HG02642 (cell line): ENCODE measurements around the gene NAP1L1.
A peak's percentile ranks its signal among the peaks of the same experiment; 100 is the strongest.

ENCODE experiments used
- ATAC-seq: cut with Tn5 transposase; IDR thresholded peaks from one replicate; pipeline ENCODE4 v1.9.1; 2021; ENCODE audit warnings: mild to moderate bottlenecking; ENCODE audit not compliant: unreplicated experiment, poor library complexity

NAP1L1 gene, protein sequence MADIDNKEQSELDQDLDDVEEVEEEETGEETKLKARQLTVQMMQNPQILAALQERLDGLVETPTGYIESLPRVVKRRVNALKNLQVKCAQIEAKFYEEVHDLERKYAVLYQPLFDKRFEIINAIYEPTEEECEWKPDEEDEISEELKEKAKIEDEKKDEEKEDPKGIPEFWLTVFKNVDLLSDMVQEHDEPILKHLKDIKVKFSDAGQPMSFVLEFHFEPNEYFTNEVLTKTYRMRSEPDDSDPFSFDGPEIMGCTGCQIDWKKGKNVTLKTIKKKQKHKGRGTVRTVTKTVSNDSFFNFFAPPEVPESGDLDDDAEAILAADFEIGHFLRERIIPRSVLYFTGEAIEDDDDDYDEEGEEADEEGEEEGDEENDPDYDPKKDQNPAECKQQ

DNA sequence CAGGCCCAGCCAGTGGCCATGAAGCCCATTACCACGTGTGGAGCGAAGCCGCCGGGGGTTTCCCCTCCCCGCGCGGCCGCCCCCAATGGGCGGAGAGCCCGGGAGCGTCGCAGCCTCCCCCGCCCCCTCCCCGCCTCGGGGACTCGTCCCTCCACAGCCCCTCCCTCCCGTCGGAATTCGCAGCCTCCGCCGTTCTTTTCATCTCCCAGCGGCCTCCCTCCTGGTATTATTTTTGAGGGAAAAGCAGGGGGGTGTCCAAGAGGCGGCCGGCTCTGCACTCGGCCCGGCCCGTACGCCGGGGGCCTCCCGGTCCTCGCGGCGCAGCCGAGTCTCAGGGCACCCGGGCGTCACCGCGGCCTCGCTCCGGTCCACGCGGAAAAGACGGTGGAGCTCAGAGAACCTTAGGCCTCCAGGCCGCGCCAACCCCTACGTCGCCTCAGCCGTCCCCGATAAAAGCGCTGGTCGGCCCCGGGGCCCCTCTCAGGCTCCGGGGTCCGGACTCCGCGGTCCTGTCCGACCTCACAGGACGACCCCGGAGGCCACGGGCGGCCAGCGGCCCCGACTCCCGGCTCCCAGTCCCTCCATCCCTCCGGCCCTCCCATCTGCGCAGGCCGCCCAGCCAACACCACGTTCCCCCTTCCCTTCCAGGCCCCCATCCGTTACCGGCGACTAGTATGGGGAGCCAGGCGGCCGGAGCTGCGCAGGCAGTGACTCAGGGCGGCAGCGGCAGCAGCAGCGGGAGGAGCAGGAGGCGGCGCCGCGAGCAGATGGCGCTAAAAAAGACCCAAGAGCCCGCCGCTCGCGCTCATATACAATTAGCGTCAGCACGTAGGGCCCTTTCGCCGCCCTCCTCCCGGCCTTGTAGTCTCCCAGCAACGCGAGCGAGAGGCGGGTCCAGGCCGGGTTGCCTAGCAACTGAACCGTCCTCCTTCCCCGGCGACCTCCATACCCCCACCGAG is at the start of gene NAP1L1:
Gene NAP1L1 (minus strand): TSS at position 782 of the 959 bp plus-strand sequence. CDS start 10,466 bp downstream, outside the sequence.
- peak; percentile 95 for ATAC-seq

DNA sequence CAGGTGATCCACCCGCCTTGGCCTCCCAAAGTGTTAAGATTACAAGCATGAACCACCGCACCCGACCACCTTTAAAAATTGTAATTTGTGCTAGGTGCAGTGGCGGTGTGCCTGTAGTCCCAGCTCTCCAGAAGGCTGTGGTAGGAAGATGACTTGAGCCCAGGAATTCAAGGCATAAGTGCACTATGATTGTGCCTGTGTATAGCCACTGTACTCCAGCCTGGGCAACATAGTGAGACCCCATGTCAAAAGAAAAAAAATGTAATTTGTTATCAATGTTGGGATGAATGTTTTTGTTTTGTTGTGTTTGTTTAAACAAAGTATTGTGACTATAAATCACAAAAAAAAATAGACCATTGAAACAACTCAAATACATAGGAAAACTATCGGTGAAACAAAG is 43.1 kb upstream of the NAP1L1 start:
- ATAC-seq: no peak

DNA sequence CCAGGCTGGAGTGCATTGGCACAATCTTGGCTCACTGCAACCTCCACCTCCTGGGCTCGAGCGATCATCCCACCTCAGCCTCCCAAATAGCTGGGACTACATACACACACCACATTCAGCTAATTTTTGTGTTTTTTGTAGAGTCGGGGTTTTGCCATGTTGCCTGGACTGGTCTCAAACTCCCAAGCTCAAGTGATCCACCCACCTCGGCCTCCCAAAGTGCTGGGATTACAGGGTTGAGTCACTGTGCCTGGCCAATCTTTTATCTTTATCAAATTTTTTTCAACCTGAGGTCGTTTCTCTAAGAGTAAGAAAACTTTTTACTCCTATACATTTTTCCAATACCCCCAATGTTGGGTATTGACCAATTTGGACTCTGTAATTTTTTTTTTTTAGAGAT is 40.0 kb upstream of the NAP1L1 start:
- no peak for ATAC-seq

DNA sequence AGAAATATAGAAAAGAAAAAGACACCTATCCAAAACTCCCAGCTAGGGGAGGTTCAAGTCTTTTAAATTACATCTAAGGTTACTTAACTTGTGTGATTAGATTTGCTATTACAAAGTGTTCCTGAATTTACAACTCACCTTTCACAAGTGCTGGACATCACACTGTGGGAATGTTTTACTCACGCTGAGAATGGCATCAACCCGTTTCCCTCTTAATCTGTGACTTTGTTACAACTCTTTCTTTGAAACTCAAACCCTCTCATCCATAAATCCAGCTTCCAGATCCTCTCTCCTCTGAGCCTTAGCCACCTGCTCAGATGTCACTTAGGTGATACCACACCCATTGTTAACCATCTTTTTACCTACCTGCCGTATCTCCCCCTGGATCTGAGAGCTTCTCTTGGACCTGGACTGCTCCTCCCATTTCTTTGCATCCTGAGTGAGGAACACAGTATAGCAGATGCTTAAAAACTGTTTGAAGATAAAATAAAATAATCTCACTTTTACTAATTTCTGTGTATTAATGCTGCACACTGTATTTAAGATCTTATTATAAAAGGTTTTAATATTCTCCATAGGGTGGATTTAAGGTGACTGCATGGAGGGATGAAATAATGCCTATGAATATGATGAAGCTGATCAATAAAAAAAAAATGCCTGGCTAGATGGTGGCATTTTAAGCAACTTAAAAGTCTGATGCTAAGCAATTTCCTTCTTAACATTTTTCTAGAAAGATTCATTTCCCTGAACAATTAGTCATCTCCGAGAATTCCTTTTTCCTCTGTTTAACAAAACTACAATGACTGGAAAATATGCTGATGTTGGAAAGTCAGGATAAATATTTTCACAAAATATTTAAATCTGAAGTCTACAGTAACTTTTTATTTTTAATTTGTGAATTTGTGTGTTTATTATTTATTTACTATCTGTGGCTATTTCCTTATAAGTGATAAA is 39.1 kb upstream of the NAP1L1 start:
- ATAC-seq: no peak

DNA sequence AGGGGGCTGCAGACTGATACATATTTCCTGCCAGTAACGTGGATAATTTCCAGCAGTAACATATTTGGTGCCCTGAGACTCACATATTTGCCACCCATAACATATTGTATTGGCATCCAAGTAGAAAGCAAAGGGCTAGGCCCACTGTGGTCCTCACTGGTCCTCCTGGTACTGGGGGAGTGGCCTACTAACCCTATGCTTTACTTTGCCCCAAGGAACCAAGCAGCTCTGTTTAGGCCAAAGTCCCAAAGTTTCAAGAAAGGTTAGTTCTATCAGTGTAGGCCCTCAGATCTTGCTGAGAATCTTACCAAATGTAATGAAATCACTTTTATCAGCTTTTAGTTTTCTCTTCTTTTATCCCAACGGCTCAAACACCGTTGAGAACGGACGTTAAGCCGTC is 35.4 kb upstream of the NAP1L1 start:
- ATAC-seq: no peak

DNA sequence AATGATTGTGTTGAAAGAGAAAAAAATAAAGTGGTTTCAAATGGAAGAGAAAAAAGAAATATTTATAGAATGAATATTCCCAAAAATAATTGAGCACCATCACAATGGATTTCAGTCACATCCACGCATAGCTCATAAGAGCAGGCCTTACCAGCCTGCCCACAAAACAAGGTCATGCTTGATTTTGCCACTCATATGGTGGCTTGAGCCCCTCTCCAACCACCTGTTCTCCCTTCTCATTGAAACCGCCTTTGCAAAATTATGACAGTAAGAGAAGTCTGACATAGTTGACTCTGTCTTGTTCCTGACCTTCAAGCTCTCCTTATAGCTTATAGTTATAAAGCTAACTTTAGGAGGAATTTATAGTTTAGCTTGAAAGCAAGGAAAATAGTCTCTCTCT is 33.3 kb upstream of the NAP1L1 start:
- no peak for ATAC-seq

DNA sequence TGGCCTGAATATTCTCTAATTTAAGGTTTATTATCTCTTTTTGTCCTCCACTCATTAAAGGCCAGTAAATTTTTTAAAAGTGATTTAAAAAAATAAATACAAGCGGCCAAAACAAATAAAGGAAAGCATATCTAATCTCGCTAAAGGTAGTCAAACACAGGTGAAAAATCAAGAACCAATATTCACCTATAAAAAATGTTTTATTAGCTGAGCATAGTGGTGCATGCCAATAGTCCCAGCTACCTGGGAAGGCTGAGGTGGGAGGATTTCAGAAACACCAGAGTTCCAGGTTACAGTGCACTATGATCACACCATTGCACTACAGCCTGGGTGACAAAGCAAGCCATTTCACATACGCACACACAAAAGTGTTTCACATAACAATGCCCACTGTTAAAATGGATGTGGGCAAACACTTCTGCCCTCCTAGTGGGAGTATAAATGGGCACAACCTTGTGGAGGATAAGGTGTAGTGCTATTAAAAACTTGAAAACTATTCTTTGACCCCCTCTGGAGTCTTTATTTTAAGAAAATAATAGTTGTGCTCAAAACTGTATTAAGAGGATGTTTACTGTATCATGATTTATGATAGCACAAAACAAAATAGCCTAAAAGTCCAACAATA is 32.7 kb upstream of the NAP1L1 start:
- ATAC-seq: no peak

DNA sequence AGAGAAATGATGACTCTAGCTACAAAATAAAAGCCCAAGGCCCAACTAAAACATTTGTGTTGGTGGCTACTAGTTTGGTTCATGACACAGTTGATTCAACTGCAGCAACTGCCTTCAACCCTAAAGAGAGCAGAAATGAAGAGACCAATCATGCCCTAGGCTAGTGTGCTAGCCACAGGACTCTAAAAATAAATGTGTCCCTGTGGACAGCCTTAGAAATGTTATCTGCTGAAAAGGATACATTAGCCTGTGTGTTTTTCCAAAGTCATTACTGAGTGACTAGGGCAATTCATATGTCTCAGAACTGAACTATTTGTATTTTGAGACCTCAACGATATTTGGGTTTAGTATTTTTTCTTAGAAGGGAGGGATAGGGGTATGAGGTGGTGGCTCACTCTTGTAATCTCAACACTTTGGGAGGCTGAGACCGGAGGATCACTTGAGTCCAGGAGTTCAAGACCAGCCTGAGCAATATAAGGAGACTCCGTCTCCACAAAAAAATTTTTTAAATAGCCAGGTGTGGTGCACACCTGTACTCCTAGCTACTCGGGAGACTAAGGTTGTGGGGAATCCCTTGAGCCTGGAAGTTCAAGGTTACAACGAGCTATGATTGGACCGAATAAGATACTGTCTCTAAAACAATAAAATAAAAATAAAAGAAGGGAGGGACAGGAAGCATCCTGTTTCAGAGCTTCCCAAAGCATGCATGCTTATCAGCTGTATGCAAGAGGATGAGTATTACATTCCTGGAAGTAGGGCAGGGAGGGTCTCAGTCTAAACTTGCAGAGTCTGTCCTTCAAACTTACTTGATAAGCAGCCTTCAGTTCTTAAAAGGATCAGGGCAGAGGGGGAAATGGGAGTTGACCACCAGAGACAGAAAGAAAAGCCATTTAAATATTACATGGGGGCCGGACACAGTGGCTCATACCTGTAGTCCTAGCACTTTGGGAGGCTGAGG is 29.6 kb upstream of the NAP1L1 start:
- no peak for ATAC-seq

DNA sequence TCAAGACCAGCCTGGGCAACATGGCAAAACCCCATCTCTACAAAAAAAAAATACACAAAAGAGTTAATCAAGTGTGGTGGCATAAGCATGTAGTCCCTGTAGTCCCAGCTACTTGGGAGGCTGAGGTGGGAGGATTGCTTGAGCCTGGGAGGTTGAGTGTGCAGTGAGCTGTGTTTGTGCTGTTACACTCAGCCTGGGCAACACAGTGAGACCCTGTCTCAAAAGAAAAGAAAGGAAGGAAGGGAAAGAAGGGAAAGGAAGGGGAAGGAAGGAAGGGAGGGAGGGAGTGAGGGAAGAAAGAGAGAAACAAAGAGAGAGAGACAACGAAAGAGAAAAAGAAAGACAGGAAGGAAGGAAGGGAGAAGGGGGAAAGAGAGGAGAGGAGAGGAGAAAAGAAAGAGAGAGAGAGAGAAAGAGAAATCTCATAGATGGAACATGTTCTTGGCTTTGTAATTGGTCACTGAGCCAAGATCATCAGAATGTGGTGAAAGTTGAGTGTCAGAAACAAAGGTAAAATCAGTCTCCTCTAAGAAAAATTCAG is 26.8 kb upstream of the NAP1L1 start:
- no peak for ATAC-seq

DNA sequence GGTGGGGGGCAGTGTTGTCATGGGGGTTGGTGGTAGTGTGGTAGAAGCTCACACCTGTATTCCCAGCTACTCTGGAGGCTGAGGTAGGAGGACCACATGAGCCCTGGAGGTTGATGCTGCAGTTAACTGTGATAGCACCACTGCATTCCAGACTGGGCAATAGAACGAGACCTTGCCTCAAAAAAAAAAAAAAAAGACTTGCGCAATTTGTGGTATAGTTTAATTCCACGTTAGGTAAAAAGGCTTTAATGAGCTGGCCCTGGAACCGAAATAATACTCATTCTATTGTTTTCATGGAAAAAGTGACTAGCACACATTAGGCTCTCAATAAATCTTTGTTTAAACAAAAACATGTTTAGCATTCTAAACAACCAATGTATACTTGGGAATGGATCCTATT is 25.4 kb upstream of the NAP1L1 start:
- no peak for ATAC-seq

DNA sequence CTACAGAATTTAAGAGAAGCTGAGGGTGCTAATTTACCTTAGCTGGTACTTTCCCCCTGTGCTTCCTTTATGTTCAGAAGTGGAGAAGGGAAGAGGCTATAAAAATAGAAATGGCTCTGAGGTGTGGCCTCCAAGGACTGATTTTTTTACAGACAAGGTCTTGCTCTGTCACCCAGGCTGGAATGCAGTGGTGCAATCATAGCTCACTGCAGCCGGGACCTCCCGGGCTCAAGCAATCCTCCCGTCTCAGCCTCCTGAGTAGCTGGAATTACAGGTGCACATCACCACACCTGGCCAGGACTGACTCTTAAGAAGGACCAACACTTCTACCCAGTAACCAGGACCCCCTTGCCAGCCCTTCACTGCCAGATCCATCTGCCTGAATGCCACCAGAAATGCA is 23.9 kb upstream of the NAP1L1 start:
- no peak for ATAC-seq

DNA sequence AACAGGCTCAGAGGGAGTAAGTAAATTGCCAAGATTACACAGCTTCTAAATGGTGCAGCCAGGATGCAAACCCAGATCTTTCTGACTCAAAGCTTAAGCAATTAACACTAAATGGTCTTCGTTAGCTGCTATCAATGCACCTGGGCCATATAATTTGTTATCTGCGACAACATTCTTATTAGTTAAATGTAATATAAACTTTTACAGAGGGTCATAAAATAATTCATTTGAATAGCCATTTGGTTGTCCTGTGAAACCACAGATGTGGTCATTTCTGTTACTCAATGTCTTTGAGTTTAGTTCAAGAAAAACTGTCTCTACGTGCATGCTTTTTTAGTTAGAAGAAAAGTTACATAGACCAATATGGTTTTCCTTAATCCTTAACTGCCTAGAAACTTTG is 22.1 kb upstream of the NAP1L1 start:
- no peak for ATAC-seq

DNA sequence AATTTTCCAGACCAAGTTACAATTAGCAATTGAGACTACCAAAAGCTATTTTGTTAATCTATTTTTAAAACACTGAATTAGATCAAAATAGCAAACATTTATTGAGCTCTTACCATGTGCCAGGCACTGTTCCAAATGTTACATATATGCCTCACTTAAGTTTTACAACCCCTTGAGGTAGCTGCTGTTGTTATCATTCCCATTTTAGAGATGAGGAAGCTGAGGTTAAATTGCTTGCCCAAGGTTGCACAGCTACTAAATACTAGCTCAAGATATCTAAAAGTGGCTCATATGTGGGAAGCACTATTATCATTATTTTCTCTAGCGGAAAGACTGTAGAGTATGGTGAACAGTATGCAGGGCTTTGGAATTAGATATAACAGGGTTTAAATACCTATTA is 19.5 kb upstream of the NAP1L1 start:
- no peak for ATAC-seq

DNA sequence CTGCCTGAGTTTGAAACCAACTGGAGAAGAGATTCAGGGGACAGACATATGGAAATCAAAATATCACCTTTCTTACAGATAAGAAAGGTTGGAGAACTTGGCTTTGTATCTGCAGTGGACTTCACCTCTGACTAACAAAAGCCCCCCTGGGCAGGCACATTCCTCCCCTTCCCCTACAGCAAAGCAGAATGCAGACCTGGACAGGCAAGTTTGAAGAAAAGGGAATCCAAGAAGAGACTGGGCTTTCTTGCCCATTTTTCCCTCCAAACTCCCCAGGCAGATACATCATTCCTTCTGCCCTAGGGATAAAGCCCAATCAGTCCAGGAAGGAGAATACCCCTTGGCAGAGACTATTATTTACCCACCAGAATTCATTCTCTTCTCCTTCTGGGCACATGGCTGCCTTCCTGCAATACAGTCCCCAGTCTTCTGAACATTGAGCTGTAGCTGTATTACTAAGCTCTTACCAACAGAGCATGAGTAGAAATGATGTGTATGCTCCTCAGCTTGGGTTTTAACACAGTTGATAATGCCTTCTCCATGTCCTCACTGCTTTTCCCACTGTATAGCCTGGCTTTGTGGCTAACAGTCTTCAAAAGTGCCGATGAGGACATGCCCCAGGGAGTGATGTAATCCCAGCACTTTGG is 17.4 kb upstream of the NAP1L1 start:
- ATAC-seq: no peak

DNA sequence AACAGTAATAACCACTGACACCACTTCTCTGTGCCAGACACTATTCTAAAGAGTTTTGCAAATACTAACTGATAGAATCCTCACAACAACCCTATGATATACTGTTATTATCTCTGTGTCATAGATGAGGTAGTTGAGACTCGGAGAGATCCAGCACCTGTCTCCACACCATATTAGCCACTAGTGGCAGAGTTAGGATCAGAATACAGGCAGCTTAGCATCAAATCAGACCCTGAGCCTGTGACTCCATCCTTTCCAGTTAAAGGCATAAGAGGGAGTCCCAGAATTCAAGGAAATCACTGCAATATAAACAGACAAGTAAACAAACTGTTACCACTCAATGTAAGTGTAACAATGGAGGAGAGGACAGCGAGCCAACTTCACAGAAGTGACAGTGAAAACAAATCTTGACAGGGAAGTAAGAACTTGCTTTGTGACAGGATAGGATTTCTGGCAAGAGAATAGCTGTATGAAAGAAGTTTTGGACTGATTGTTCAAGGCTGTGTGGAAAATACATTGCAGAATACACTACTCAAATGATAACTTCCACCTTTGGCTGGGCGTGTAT is 11.7 kb upstream of the NAP1L1 start:
- no peak for ATAC-seq

DNA sequence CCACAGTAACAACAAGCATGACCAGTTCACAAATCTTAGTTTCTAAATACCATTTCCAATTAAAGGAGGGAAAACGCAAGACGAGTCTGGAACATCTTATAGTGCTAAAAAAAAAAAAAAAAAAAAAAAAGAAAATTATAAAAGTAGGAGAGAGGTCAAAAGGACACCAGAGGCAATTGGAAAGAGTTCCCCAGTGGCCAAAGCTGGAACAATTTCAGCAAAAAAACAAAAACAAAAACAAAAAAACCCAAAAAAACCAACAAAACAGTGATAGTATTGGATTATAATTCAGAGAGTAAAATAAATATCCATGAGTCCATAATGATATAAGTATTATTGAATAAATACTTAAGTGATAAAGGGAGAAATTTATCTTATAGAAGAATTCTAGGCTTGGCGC is 10.3 kb upstream of the NAP1L1 start:
- ATAC-seq: no peak

DNA sequence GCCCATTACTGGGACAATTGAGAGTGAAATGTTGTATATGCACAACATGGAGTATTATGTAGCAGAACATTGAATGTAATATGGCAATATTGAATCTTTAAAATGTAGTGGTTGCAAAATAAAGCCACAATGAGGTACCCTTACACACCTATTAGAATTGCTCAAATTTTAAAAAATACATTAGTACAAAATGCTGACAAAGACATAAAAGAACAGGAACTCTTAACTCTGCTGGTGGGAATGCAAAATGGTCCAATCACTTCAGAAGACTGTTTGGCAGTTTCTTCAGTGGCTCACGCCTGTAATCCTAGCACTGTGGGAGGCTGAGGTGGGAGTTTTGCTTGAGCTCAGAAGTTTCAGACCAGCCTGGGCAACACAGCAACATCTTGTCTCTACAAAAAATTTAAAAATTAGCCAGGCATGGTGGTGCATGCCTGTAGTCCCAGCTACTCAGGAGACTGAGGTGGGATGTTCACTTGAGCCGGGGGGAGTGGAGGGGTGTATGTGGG is 6.8 kb upstream of the NAP1L1 start:
- no peak for ATAC-seq

DNA sequence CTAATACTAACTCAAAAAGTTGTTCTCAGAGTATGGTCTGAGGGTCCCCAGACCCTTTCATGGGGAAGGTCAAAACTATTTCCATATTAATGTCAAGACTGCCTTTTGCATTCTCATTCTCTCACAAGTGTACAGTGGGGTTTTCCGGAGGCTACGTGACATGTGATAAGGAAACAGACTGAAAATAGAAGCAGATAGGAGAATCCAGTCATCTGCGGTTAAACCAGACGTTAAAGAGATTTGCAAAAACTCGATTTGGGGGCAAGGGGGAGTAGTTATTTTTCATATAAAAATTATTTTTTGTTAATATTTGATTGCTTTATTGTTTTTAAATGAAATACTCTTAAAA is 1.0 kb upstream of the NAP1L1 start:
- ATAC-seq: no peak
